ENCODE results near the gene ARSB. TPM values are rescaled to one million over a fixed set of nuclear protein-coding genes. Genes with fewer than 3 reads are reported as not detected.

Gene ARSB
- total and polyA plus RNA-seq, 12 donors = 1.9 to 24.5 (median 14.5) TPM

DNA sequence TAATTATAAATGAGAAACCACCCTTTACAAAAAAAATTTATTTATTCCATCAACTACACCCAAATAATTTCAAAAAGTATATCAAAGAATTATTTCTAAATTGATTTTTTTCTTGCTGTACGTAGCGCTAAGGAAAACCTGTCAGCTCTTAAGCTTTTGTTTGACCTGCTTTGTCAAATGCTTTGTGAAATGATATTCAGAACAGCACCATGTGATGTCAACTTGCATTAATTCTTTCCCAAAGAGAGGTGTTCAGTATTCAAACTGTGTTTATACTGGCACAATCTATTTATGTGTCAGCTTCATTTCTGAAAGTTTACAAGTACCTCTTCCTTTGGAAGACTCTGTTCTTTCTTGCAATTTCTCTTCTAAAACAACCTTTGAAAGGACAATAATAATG is 12.0 kb upstream of the ARSB start:
- Histone ChIP-seq H3K27ac (no peak overlapping the region), H3K9me3 (replicated peaks in 1 of 3) (no peaks in the 10 kb centered on the region), H3K36me3 (replicated peaks in 1 of 2) (no peaks in the 10 kb centered on the region), H3K4me1 (replicated peaks in 1 of 2) (peaks cover 0 to 10% of the 10 kb centered on the region in 2 donors), H3K4me3 (no peak overlapping the region), H3K27me3 (no peaks in the 10 kb centered on the region)
- no peak for DNase-seq
- TF ChIP-seq POLR2A (IDR thresholded peaks at IDR 0.05) = no peak
- 90 to 94% (median 91%) methylated on average over 2 of the region's 2 CpGs for WGBS, 4 donors
- intact Hi-C loops (cut with DNase I) = no loop called here

DNA sequence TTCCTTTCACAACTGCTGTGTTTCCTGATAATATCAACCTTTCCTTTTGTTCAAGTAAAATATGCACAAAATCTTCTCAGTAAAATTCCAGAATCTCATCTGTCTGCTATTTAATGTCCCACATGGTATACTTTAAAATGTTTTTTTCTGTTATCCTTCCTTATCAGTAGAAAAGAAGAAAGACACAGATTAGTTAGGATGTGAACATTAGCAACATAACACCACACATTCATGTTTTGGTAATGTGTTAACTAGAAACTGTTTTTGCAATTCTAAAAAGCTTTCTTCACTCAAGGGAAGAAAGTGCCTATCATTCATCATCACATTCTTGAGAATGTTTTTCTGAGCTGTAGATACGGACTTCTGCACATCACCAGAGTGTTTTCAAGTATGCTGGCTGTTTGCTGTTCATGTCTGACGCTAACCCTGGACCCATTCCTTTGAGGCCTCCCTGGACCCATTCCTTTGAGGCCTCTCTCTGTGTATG is 10.5 kb upstream of the ARSB start:
- no peaks in the 10 kb centered on the region for H3K4me1 ChIP-seq (replicated peaks in 1 of 2)
- H3K27me3 ChIP-seq = no peaks in the 10 kb centered on the region
- TF ChIP-seq, protein P1, sequence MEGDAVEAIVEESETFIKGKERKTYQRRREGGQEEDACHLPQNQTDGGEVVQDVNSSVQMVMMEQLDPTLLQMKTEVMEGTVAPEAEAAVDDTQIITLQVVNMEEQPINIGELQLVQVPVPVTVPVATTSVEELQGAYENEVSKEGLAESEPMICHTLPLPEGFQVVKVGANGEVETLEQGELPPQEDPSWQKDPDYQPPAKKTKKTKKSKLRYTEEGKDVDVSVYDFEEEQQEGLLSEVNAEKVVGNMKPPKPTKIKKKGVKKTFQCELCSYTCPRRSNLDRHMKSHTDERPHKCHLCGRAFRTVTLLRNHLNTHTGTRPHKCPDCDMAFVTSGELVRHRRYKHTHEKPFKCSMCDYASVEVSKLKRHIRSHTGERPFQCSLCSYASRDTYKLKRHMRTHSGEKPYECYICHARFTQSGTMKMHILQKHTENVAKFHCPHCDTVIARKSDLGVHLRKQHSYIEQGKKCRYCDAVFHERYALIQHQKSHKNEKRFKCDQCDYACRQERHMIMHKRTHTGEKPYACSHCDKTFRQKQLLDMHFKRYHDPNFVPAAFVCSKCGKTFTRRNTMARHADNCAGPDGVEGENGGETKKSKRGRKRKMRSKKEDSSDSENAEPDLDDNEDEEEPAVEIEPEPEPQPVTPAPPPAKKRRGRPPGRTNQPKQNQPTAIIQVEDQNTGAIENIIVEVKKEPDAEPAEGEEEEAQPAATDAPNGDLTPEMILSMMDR (IDR thresholded peaks at IDR 0.05) = no peak
- TF ChIP-seq POLR2A (IDR thresholded peaks at IDR 0.05) = no peak
- no peak overlapping the region for H3K4me3 ChIP-seq
- 75 to 100% (median 88%) methylated on average over 2 of the region's 2 CpGs for WGBS, 4 donors
- H3K27ac ChIP-seq = no peak overlapping the region
- no peaks in the 10 kb centered on the region for H3K36me3 ChIP-seq (replicated peaks in 1 of 2)
- no peaks in the 10 kb centered on the region for H3K9me3 ChIP-seq (replicated peaks in 1 of 3)
- intact Hi-C loops (cut with DNase I) = no loop called here
- DNase-seq = no peak

DNA sequence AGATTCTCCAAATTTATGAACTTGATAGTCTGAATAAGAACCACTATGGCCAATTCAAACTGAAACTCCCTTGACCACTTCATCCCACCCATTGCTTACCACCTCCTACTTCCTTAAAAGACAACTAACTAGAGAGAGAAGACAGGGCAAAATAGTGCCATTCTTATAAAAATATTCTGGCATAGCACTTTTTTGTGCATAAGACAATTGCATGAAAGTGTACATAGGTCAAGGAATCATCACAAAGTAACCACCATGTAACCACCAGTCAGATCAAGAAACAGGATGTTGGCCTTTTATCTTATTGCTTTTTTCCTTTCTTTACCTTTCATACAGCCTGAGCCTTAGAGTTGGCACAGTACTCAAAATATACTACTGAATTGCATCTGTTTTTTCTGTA is 8.1 kb upstream of the ARSB start:
- Histone ChIP-seq H3K27me3 (no peaks in the 10 kb centered on the region), H3K36me3 (replicated peaks in 1 of 2) (no peaks in the 10 kb centered on the region), H3K9me3 (replicated peaks in 1 of 3) (no peaks in the 10 kb centered on the region), H3K27ac (no peak overlapping the region), H3K4me3 (no peak overlapping the region), H3K4me1 (replicated peaks in 1 of 2) (no peaks in the 10 kb centered on the region)
- intact Hi-C loops (cut with DNase I) = no loop called here
- no peak for TF ChIP-seq POLR2A (IDR thresholded peaks at IDR 0.05)
- TF ChIP-seq, protein P1 (IDR thresholded peaks at IDR 0.05) = no peak
- no peak for DNase-seq

DNA sequence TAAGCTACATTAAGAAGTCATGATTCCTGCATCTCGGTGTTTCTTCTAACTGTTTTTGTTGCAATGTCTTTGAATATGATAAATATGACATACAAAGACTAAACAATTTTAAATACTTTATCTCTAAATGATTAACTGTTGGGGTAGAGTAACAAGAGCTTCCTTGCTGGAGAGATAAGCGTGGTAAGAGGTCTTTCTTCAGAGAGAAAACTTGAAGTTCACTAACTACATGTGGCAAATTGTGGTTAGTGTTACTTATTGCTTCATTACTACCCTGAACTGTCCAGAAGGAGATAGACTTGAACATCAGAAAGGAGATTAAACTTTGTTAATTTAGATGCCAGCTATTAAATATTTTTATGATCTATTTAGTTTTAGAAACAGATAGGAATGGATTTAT is 7.0 kb upstream of the ARSB start:
- intact Hi-C loops (cut with DNase I) = no loop called here
- H3K4me3 ChIP-seq = no peak overlapping the region
- 71 to 90% (median 79%) methylated on average over 2 of the region's 2 CpGs for WGBS, 4 donors

DNA sequence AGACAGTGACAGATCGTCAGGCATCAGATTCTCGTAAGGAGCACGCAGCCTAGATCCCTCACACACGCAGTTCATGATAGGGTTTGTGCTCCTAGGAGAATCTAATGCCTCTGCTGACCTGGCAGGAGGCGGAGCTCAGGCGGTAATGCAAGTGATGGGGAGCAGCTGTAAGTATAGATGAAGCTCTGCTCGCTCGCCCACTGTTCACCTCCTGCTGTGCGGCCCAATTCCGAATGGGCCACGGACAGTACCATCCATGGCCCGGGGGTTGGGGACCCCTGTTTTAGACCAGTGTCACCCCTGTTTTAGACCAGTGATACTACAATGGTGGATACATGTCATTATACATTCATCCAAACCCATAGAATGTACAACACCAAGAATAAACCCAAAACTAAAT is 4.0 kb upstream of the ARSB start:
- WGBS, 4 donors = 93 to 97% (median 93%) methylated on average over 11 to 12 of the region's 12 CpGs
- Histone ChIP-seq H3K36me3 (replicated peaks in 1 of 2) (no peaks in the 10 kb centered on the region), H3K27ac (no peak overlapping the region), H3K9me3 (replicated peaks in 1 of 3) (no peaks in the 10 kb centered on the region), H3K4me3 (no peak overlapping the region), H3K27me3 (no peaks in the 10 kb centered on the region), H3K4me1 (replicated peaks in 1 of 2) (peaks cover 11 to 15% of the 10 kb centered on the region in 2 donors)
- DNase-seq = no peak
- no peak for TF ChIP-seq POLR2A (IDR thresholded peaks at IDR 0.05)
- TF ChIP-seq, protein P1 (IDR thresholded peaks at IDR 0.05) = no peak
- intact Hi-C loops (cut with DNase I) = no loop called here

More for the DNA sequence above, 7.0 kb upstream of the ARSB start:
- H3K9me3 ChIP-seq (replicated peaks in 1 of 3) = no peaks in the 10 kb centered on the region
- no peaks in the 10 kb centered on the region for H3K36me3 ChIP-seq (replicated peaks in 1 of 2)
- DNase-seq = no peak
- H3K4me1 ChIP-seq (replicated peaks in 1 of 2) = no peaks in the 10 kb centered on the region
- H3K27me3 ChIP-seq = no peaks in the 10 kb centered on the region
- no peak overlapping the region for H3K27ac ChIP-seq
- no peak for TF ChIP-seq POLR2A (IDR thresholded peaks at IDR 0.05)
- TF ChIP-seq, protein P1 (IDR thresholded peaks at IDR 0.05) = no peak
